Hepatocyte (in vitro differentiated cells): ENCODE results near the gene SEMA3A.

Source experiments
- CTCF ChIP-seq: fragments of 200-600 bp; sonication (generic); IDR thresholded peaks from 2 replicates; pipeline ENCODE4 v1.5.1; 2016; ENCODE audit warnings: antibody characterized with exemption, mild to moderate bottlenecking; ENCODE audit not compliant: poor library complexity
- EZH2 ChIP-seq: fragments of 200-600 bp; sonication (generic); IDR thresholded peaks from 2 replicates; pipeline ENCODE4 v1.6.1; 2016; ENCODE audit warnings: antibody characterized with exemption, mild to moderate bottlenecking, borderline replicate concordance
- EZH2phosphoT487 ChIP-seq: fragments of 200-600 bp; sonication (generic); IDR thresholded peaks from one replicate; pipeline ENCODE4 v1.6.1; 2018; ENCODE audit warnings: antibody characterized with exemption, mild to moderate bottlenecking, low read depth, moderate library complexity; ENCODE audit not compliant: unreplicated experiment, severe bottlenecking

DNA sequence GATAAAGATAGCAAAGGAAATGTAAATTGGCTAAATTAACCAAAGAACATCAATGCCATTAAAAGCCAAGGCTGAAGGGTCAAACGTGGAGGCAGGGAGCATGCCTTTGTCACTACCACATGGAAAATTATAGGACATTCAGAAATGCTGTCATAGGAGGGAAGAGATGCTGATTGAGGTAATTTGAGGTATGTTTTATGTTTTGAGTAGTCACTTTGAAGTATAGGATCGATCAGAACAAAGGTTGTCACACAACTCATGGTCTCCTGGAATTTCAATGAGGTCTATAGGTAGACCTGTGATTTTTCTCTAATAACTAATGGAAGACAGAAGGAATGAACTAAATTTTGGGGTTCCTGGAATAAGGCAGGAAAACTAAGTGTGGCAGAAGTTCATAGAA is 149.8 kb downstream of the SEMA3A start:
- TF ChIP-seq CTCF (no peak), EZH2 (no peak), EZH2phosphoT487 (no peak)
